ENCODE measurements around the gene MAIP1.

Gene MAIP1

GRCh38 chr2:199992296-199992695, 36.9 kb downstream of the MAIP1 start:
- DNase-seq = no peak

GRCh38 chr2:199994371-199994770, 39.0 kb downstream of the MAIP1 start:
- no peak for DNase-seq

DNA sequence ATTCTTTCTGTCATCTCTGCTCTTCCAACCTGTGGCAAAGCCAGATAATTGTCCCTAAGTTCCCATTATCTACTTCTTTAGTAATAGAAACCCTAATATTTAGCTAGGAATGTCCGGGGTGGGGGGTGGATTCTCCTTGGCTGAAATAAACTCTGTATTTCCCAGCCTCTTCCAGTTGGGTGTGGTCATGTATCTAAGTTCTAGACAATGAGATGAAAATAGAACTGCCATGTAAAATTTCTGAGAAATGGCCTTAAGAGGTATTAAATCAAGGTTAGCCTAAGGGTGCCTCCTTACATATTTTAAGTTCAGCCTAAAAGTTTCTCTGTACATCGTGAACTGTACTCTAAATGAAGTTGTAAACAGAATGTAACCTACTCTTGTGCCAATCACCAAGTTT, 39.5 kb downstream of the MAIP1 start:
- DNase-seq = no peak

DNA sequence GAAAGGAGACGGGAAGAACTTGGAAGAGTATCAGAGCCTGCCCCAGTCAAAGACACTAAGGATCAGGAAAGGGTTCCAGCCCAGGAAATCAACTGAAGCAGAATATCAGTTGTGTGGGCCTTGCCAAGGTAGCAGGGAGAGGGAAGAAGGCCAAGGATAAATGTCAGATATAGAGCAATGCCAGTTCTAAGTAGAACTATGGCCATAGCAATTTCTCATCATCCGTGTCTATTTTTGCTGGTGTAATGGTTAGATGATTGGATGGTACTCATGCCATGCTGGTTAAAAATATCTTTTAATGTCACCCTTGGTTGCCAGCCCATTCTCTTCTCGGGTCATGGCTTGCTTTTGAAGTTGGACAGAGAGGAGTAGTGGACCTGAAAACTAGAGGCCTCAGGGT, 41.9 kb downstream of the MAIP1 start:
- no peak for DNase-seq

GRCh38 chr2:199999166-199999565, 43.8 kb downstream of the MAIP1 start:
- DNase-seq = no peak

GRCh38 chr2:200000444-200001163, 45.2 kb downstream of the MAIP1 start:
- no peak for DNase-seq

DNA sequence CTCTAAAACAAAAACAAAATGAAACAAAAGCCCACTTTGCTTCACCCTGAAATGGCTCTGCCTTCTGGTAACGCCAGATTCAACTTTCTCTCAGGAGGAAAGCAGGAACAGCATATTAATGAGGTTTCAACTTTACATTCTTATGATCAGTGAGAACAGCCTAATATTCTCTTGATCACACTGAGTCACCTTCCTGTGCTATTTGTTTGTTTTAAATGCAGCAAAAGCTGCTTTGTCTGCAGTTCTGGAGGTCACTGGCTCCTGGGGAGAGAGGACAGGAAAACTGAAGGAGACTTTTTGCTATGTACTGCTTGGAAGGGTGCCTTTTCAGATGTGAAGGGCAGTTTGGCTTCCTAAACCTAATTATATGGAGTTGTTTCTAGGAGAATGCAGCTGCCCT, 48.1 kb downstream of the MAIP1 start:
- DNase-seq = no peak

DNA sequence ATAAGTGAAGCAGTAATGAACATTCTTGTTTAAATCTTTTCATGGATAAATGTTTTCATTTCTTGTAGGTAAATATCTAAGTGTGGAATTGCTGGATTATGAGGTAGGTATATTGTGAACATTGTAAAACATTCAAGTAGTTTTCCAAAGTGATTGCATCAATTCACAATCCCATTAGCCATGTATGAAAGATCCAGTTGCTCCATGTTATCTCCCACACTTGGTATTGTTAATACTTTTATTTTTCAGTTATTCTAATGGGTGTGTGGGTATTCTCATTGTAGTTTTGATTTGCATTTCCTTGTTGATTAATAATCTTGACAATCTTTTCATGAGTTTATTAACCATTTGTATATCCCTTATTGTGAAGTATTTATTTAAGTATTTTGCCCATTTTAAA, 50.3 kb downstream of the MAIP1 start:
- no peak for DNase-seq

GRCh38 chr2:200007306-200007705, 51.9 kb downstream of the MAIP1 start:
- DNase-seq = no peak

DNA sequence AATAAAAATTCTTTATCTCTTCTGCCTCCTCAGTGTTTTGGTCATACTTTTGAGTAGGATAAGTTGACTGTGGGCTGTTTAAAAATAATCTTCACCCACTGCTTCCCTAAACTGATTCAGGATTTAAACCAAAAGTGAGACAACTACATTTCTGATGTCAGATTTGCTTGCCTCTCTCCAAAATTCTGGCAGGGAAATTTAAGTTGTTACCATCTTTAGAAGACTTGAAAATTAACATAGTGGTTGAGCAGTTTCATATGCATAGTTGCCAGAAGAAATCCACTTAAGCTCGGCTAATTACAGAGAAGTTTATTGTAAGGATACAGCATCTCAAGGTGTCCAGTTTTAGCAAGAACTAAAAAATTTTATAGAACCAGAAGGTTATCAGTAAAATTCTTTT, 57.0 kb downstream of the MAIP1 start:
- DNase-seq = no peak
